ENCODE data around the gene RAC3.

DNA sequence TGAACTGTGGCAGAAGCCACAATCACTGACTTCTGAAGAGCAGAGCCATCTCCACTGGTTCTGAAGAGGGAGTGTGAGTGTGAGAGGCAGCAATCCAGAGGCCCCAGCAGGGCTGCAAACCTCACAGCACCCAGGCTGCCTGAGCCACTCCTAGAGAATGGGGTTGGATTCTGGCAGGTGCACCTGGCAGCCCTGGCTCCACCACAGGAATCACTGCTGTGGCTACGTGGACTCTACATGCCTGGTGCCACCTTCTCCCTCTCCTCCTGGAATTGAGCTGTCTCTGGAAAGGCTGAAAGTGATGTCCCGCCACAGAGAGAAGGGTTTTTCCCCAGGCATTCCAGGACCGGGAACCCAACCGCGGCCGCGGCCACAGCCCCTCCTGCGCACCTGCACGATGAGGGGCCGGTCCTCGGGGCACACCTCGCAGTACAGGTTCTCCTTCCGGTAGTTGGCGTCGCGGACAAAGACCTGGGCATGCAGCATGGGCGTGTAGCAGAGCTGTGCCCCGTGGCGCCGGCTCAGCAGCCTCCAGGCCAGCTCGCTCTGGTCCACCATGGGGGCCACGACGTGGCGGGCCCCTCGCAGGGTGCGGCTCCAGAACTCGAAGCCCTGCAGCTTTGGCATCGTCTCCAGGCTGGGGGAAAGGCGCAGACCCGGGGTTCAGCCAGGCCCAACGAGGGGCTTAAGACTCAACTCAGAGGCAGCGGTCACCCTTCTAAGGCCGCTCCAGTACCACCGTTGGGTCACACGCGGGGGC lies 33.1 kb downstream of the RAC3 start:
- no peak for TF ChIP-seq POLR2A (IDR thresholded peaks at IDR 0.05)
- TF ChIP-seq, protein P1, sequence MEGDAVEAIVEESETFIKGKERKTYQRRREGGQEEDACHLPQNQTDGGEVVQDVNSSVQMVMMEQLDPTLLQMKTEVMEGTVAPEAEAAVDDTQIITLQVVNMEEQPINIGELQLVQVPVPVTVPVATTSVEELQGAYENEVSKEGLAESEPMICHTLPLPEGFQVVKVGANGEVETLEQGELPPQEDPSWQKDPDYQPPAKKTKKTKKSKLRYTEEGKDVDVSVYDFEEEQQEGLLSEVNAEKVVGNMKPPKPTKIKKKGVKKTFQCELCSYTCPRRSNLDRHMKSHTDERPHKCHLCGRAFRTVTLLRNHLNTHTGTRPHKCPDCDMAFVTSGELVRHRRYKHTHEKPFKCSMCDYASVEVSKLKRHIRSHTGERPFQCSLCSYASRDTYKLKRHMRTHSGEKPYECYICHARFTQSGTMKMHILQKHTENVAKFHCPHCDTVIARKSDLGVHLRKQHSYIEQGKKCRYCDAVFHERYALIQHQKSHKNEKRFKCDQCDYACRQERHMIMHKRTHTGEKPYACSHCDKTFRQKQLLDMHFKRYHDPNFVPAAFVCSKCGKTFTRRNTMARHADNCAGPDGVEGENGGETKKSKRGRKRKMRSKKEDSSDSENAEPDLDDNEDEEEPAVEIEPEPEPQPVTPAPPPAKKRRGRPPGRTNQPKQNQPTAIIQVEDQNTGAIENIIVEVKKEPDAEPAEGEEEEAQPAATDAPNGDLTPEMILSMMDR (IDR thresholded peaks at IDR 0.05), result no peak
- no peak for TF ChIP-seq POLR2AphosphoS5 (IDR thresholded peaks at IDR 0.05)

All from sigmoid colon (tissue), 4 donors.